ENCODE data around the gene CD27. TPM values are rescaled to one million over a fixed set of nuclear protein-coding genes. Genes with fewer than 3 reads are reported as not detected.
"Not testable (repeated sequence)": the region's sequence is repeated elsewhere in the genome, so short reads cannot be mapped to it uniquely, and the experiment has no call there.

The CD27 gene
- total RNA-seq, 1 donor from 2014 or later = not detected

DNA sequence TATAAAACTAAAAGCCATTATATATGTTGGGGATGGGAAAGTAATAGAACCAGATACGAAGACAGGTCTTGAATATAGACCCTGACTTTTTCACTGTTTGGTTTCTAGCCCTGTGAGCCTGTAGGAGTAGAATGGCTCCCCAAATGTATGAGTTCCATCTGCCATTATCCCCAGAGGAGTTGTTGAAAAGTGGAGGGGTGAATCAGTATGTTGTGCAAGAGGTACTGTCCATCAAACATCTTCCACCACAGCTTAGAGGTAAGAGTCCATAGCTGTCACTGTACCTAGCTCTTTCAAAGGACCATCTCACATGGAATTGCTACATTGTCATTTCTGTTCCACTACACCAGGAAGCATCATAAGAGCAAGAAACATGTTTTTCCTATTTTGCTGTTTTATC is 50.2 kb downstream of the CD27 start:
- peak overlapping the region; percentile 97 for H3K4me3 Mint-ChIP-seq
- no peak for DNase-seq (ENCODE audit: low spot score)
- Histone ChIP-seq H3K4me2 (peak overlapping the region; percentile 74), H3K27ac (no peak overlapping the region), H3K36me3 (peaks cover 22% of the 10 kb centered on the region), H3K9me3 (ENCODE audit: low read depth) (no peaks in the 10 kb centered on the region), H2AFZ (replicated peaks) (no peak overlapping the region), H3K27me3 (no peaks in the 10 kb centered on the region), H3K4me3 (peak overlapping the region; percentile 86), H3K9ac (peak overlapping the region; percentile 18), H3K4me1 (peaks cover 23% of the 10 kb centered on the region), H3K79me2 (ENCODE audit: low read depth) (peaks cover 76% of the 10 kb centered on the region), H3F3A (ENCODE audit: low read depth) (peaks cover 26% of the 10 kb centered on the region), H4K20me1 (ENCODE audit: low read depth) (peaks cover 24% of the 10 kb centered on the region)
- H3K9me3 Mint-ChIP-seq = no peaks in the 10 kb centered on the region
- H3K27ac Mint-ChIP-seq = no peak overlapping the region
- peaks cover 28% of the 10 kb centered on the region for H3K4me1 Mint-ChIP-seq
- no peaks in the 10 kb centered on the region for H3K27me3 Mint-ChIP-seq (ENCODE audit: insufficient read depth, low read depth)
- peaks cover 20% of the 10 kb centered on the region for H3K36me3 Mint-ChIP-seq
- TF ChIP-seq, protein P1, sequence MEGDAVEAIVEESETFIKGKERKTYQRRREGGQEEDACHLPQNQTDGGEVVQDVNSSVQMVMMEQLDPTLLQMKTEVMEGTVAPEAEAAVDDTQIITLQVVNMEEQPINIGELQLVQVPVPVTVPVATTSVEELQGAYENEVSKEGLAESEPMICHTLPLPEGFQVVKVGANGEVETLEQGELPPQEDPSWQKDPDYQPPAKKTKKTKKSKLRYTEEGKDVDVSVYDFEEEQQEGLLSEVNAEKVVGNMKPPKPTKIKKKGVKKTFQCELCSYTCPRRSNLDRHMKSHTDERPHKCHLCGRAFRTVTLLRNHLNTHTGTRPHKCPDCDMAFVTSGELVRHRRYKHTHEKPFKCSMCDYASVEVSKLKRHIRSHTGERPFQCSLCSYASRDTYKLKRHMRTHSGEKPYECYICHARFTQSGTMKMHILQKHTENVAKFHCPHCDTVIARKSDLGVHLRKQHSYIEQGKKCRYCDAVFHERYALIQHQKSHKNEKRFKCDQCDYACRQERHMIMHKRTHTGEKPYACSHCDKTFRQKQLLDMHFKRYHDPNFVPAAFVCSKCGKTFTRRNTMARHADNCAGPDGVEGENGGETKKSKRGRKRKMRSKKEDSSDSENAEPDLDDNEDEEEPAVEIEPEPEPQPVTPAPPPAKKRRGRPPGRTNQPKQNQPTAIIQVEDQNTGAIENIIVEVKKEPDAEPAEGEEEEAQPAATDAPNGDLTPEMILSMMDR (IDR thresholded peaks at IDR 0.05) = no peak
- TF ChIP-seq EZH2 (IDR thresholded peaks at IDR 0.05) (no peak), EZH2phosphoT487 (IDR thresholded peaks at IDR 0.05) (no peak)

DNA sequence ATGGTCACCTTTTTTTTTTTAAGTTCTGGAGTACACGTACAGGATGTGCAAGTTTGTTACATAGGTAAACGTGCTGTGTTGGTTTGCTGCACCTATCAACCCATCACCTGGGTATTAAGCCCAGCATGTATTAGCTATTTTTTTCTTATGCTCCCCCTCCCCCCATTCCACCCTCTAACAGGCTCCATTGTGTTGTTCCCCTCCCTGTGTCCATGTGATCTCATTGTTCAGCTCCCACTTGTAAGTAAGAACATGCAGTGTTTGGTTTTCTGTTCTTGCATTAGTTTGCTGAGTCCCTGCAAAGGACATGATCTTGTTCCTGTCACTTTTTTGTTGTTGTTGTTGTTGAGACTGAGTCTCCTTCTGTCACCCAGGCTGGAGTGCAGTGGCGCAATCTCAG is 52.5 kb downstream of the CD27 start:
- H3K27ac ChIP-seq; H3K27me3 Mint-ChIP-seq (ENCODE audit: insufficient read depth, low read depth); H3K9me3 ChIP-seq (ENCODE audit: low read depth); H3K27me3 ChIP-seq; H3K9ac ChIP-seq; DNase-seq (ENCODE audit: low spot score); H3K9me3 Mint-ChIP-seq; H2AFZ ChIP-seq (replicated peaks); H3K4me3 ChIP-seq: not testable (repeated sequence)
- peaks cover 20% of the 10 kb centered on the region for H3K4me1 ChIP-seq
- Mint-ChIP-seq H3K36me3 (peaks cover 20% of the 10 kb centered on the region), H3K4me3 (peak overlapping the region; percentile 71), H3K27ac (peak overlapping the region; percentile 83), H3K4me1 (peaks cover 22% of the 10 kb centered on the region)
- H4K20me1 ChIP-seq (ENCODE audit: low read depth) = peaks cover 35% of the 10 kb centered on the region
- H3F3A ChIP-seq (ENCODE audit: low read depth) = peaks cover 21% of the 10 kb centered on the region
- peaks cover 91% of the 10 kb centered on the region for H3K79me2 ChIP-seq (ENCODE audit: low read depth)
- H3K4me2 ChIP-seq = peak overlapping the region; percentile 25
- H3K36me3 ChIP-seq = peaks cover 20% of the 10 kb centered on the region

DNA sequence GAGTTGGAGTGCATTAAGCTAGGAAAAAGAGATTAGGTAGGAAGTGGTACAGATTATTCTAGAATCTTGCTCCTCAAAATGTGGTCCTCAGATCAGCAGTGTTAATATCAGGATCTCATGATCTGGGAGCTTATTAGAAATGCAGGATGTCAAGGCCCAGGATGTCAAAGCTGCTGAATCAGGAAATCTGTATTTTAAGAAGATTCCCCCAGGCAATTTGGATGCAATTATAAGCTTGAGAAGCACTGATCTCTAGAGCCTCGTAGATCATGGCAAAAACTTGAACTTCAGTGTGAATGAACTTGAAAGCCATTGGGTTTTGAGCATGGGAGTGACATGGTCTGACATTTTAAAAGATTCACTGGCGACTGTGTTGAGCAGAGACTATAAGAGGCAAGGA is 55.7 kb downstream of the CD27 start:
- Mint-ChIP-seq H3K4me3 (no peak overlapping the region), H3K4me1 (peaks cover 13% of the 10 kb centered on the region), H3K9me3 (no peaks in the 10 kb centered on the region), H3K27ac (no peak overlapping the region), H3K36me3 (peaks cover 22% of the 10 kb centered on the region), H3K27me3 (ENCODE audit: insufficient read depth, low read depth) (no peaks in the 10 kb centered on the region)
- Histone ChIP-seq H3K9me3 (ENCODE audit: low read depth) (no peaks in the 10 kb centered on the region), H2AFZ (replicated peaks) (no peak overlapping the region), H3K27me3 (no peaks in the 10 kb centered on the region), H3K9ac (no peak overlapping the region), H3K4me2 (no peak overlapping the region), H3F3A (ENCODE audit: low read depth) (peaks cover 13% of the 10 kb centered on the region), H3K4me1 (peaks cover 9% of the 10 kb centered on the region), H3K4me3 (no peak overlapping the region), H4K20me1 (ENCODE audit: low read depth) (peaks cover 23% of the 10 kb centered on the region), H3K27ac (no peak overlapping the region), H3K36me3 (peaks cover 17% of the 10 kb centered on the region), H3K79me2 (ENCODE audit: low read depth) (peaks cover 99% of the 10 kb centered on the region)
- no peak for DNase-seq (ENCODE audit: low spot score)
- no peak for TF ChIP-seq EZH2 (IDR thresholded peaks at IDR 0.05)

Other genes with a start within 250 kb of the CD27 start
- gene CD9, start 244.6 kb upstream of the CD27 start, total RNA-seq (ENCODE audit: low replicate concordance) = 3.1 and 3.6 TPM in 2 replicates
- gene PLEKHG6, start 134.3 kb upstream of the CD27 start, total RNA-seq (ENCODE audit: low replicate concordance) = 0.86 and 1.7 TPM in 2 replicates
- 21.8 and 24.7 TPM in 2 replicates for gene TNFRSF1A, start 102.9 kb upstream of the CD27 start, total RNA-seq (ENCODE audit: low replicate concordance)
- 1.2 and 5.0 TPM in 2 replicates for gene SCNN1A, start 69.4 kb upstream of the CD27 start, total RNA-seq (ENCODE audit: low replicate concordance)
- gene LTBR, start 60.8 kb upstream of the CD27 start, total RNA-seq (ENCODE audit: low replicate concordance) = 0.25 TPM in 1 of 2 replicates, not detected in the other
- gene TAPBPL, start 7.1 kb downstream of the CD27 start, total RNA-seq (ENCODE audit: low replicate concordance) = 0.56 TPM in 1 of 2 replicates, not detected in the other
- 14.3 and 23.1 TPM in 2 replicates for gene VAMP1, start 25.7 kb downstream of the CD27 start, total RNA-seq (ENCODE audit: low replicate concordance)
- gene MRPL51, start 48.3 kb downstream of the CD27 start, total RNA-seq (ENCODE audit: low replicate concordance) = 95.2 and 143 TPM in 2 replicates
- 113 and 120 TPM in 2 replicates for gene NCAPD2, start 49.1 kb downstream of the CD27 start, total RNA-seq (ENCODE audit: low replicate concordance)
- gene GAPDH, start 89.6 kb downstream of the CD27 start, total RNA-seq (ENCODE audit: low replicate concordance) = 3,866 and 6,177 TPM in 2 replicates
- gene IFFO1, start 111.1 kb downstream of the CD27 start, total RNA-seq (ENCODE audit: low replicate concordance) = 9.9 and 21.1 TPM in 2 replicates
- gene NOP2, start 123.3 kb downstream of the CD27 start, total RNA-seq (ENCODE audit: low replicate concordance) = 43.8 and 47.8 TPM in 2 replicates
- 381 and 412 TPM in 2 replicates for gene CHD4, start 162.4 kb downstream of the CD27 start, total RNA-seq (ENCODE audit: low replicate concordance)
- gene LPAR5, start 191.0 kb downstream of the CD27 start, total RNA-seq (ENCODE audit: low replicate concordance) = 0.04 and 0.22 TPM in 2 replicates
- 2.7 and 3.8 TPM in 2 replicates for gene ACRBP, start 202.5 kb downstream of the CD27 start, total RNA-seq (ENCODE audit: low replicate concordance)
- 101 and 135 TPM in 2 replicates for gene ING4, start 218.2 kb downstream of the CD27 start, total RNA-seq (ENCODE audit: low replicate concordance)
- gene ZNF384, start 244.4 kb downstream of the CD27 start, total RNA-seq (ENCODE audit: low replicate concordance) = 38.0 and 52.0 TPM in 2 replicates